T47D (cell line): ENCODE results near the gene DSCAML1.

Source experiments
- DNase-seq, 2 experiments: peaks; one replicate each; pipeline versions ENCODE4 v3.0.0 to v3.0.0-alpha.2; 2011 to 2012; ENCODE audit warnings: low read depth in 1 of 2, low spot score in 1 of 2
- JUND ChIP-seq: IDR thresholded peaks from 2 replicates; pipeline ENCODE4 v1.6.1; 2012; ENCODE audit warnings: low read depth
- in situ Hi-C: cut with HindIII; loops from 2 replicates; pipeline ENCODE4 v1.10.0; 2016; ENCODE audit warnings: low sequenced_read_pairs, low pct_unique_long_range_greater_than_20kb

The DSCAML1 gene

DNA sequence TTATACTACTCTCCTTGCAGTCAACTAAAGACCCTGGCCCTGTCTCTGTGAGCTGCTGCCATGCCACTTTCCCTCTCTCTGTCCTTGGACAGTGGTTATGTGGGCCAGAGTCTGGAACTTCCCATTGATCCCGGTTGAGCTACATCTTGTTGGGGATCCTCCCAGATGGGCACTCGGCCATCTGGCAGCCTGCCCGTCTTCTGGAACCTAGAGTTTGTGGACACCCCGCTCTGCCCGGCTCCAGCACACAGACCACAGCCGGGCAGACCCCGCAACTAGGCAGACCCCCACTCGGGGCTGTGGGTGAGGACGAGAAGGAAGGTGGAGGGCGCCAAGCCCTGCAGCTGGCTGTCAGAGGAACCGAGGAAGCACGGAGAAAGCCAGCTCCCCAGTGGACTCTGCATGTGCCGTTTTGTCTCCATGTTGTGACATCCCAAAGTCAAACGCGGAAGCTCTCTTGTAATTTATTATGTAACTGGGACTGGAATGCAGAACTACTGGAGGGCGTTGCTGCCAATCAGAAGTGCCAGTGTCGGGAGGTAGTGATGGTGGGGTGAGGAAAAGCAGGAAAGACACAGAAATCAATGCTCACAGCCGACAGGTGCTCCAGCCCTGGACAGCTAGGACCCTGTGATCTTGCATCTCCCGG, 261.7 kb downstream of the DSCAML1 start:
- no peak for TF ChIP-seq JUND
- in situ Hi-C loops: no loop called here
- DNase-seq: peak; percentile 84 to 89

DNA sequence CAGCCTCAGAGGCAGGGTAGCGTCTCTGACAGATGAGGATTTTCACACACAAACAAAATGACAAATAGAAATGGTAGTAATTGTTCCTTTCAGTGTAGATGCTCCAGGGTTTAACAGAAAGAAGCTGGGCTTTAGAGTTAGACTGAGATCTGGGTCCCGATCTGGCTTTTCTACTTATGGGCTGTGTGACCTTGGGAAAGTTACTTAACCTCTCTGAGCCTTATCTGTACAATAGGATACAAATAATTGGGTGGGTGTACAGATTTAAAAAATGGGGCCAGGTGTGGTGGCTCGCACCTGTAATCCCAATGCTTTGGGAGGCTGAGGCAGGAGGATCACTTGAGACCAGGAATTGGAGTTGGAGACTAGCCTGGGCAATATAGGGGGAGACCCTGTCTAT, 264.4 kb downstream of the DSCAML1 start:
- TF ChIP-seq JUND: no peak
- in situ Hi-C loops: no loop called here
- DNase-seq: no peak

DNA sequence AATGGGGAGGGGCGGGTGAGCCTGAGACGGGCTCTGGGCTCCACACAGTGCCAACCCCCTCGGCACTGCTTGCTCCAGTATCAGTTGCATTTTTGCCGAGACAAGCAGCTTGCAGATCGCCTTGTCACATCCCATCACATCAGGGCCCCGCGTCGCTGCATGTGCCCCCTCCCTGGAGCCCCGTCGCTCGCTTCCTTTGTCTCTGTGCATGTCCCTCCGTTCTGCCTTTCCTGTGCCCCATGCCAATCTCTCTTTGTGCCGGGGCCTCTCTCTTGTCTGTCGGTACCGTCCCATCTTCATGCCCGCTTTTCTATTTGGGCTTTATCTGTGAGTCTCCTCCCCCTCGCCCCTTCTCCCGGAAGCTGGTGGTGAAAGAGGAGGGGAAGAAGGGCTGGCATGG, 267.2 kb downstream of the DSCAML1 start:
- in situ Hi-C loops: no loop called here
- no peak for TF ChIP-seq JUND
- no peak for DNase-seq

DNA sequence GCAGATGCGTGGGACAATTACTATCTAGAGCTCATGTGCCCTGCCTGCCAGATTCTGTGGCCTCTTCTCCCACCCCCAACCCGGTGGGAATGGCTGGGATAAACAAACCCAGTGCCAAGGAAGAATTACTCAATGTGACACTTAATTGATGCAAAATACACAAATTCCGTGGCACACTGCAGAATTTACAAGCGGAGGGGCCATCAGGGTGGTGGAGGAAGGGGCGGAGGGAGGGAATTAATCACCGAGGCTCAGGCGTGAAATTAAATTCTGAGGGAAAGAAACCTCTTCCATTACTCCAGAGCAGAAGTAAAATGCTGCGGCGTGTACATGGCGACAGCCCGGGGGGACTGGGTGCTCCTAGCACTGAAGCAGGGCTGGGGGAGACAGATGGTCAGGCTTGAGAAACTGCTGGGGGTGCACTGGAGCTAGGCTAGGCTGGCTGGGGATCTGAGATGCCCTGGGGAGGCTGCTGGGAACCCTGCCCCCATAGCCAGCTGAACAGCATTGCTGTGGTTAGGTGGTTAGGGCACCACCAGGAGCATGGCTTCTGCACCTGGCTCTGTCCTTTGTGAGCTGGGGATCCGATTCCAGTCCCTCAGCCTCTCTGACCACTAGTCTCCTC, 268.8 kb downstream of the DSCAML1 start:
- peak; percentile 55 to 91 for DNase-seq
- TF ChIP-seq JUND: no peak
- in situ Hi-C loops: no loop called here

DNA sequence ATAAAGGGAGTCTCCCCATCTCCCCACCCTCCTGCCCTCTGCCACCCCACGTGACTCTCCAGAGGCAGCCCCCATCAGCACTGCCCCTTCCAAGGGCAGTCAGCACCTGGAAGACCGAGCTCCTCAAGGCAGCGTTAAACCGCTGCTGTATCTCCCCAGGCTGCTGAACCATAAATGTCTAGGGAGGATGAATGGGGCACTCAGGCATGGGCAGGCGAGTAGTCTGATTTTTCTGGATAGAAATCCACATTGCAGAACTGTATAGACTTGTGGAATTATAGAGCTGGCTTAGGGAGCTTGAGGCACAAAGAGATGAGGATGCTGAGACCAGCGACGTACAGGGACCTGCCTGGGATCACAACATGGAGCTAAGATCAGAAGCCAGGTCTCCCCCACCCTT, 269.7 kb downstream of the DSCAML1 start:
- in situ Hi-C loops: no loop called here
- no peak for TF ChIP-seq JUND
- no peak for DNase-seq

DNA sequence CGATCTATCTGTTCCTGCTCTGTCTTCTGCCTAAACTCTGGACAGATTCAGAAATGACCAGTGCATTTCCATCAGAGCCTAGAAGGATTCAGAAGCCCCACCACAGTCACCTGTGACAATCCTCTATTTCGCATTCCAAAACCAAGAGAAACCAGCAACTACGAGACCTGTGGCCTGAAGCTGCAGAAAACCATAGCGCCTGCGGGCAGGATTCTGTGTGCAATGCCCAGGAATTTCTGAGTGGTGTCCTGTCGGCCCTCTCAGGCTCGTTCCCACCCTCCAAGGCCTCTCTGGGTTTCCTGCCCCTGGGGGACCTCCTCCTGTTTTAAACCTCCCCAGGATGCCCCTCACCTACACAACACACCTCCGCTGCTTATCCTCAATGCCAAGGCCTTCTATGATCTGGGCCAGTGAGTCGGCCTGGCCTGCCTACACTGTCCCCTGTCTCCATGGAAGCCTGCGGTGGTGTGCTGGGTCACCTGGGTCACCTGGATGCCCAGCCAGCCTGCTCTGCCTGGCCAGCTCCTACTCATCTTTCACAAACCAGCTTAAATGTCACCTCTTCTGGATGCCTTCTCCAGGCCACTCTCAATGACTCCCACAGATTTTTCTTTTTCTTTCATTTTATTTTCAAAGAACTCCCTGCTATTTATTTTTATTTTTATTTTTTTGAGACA, 271.0 kb downstream of the DSCAML1 start:
- no peak for TF ChIP-seq JUND
- no peak for DNase-seq
- in situ Hi-C loops: no loop called here

DNA sequence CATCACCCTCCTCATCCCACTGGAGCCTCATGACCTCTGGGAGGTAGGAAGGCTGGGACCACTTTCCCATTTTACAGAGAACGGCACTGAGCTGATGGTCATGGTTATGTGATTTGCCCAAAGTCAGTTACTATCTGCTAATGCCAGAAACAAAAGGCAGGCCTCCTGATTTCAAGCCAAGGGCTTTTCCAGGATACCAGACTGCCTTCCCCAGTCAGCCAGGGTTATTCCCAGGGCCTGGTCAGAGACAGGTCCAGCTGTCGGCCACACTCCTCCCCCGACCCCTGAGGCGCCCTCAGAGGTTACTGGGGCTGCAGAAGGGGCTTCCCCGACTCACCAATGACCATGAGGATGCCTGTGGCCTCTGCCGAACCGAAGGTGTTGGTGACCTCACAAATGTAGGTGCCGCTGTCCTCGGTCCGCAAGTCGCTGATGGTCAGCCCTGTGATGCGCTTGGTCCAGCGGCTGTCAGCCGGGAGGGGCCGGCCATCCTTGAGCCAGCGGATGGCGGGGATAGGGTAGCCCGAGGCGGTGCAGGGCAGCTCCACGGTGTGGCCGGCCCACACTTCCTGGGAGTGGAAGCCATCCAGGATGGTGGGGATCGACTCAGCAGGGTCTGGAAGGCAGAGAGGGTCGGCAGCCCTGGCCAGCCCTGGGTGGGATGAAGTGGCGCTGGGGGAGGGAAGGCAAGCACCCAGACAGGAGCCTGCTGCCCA, 272.4 kb downstream of the DSCAML1 start:
- in situ Hi-C loops: no loop called here
- no peak for TF ChIP-seq JUND
- DNase-seq: no peak

DNA sequence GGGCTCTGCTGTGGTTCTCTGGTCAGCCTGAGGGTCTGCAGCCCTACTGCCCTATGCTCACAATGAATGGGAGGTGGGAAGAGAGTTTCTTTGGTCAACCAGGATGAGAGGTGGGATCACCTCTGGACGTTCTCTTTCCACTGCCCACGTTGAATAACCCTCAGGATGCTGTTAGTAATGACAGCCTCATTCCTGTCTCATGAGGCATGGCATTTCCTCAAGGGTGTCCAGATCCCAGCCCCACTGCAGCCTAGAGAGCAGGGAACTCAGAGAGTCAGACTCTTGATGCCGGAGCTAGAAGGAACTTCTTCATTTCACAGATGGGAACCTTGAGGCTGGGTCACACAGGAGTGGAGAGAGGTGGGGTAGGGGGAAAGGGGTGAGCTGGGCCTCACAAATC, 273.3 kb downstream of the DSCAML1 start:
- in situ Hi-C loops: no loop called here
- no peak for TF ChIP-seq JUND
- DNase-seq: no peak

DNA sequence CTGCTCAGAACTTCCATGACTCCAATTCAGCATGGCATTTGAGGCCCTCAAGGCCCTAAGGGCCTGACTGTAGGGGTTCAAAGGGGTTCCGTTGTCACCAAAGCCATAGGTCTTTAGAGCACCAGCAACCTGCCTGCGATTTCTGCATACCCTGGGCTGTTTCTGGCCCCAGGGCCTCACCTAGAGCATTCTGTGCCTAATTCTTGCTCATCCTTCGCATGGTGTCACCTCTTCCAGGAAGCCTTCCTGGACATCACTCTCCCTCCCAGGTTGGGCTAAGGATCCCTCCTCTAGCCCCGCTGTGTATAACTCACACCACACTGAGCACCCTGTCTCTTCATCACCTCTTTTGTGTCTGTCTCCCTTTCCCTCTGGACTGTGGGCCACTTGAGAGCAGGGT, 275.0 kb downstream of the DSCAML1 start:
- in situ Hi-C loops: no loop called here
- no peak for DNase-seq
- TF ChIP-seq JUND: no peak

DNA sequence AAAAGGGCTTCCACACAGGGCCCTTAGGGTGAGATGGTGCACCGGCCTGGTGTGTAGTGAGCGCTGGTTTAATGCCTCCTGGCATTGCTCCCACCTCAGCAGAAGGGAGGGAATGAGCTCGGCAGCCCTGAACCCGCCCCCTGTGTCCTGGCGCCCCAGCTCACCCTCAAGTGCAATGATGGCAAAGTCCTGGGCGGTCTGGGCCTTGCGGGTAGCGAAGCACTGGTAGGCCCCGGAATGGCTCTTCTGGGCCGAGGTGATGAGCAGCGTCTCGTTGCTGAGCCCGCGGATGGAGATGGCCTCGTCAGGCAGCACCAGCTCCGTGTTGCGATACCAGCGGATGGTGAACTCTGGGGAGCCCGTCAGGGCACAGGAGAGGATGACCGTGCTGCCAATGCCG, 276.1 kb downstream of the DSCAML1 start:
- in situ Hi-C loops: no loop called here
- TF ChIP-seq JUND: no peak
- DNase-seq: no peak

DNA sequence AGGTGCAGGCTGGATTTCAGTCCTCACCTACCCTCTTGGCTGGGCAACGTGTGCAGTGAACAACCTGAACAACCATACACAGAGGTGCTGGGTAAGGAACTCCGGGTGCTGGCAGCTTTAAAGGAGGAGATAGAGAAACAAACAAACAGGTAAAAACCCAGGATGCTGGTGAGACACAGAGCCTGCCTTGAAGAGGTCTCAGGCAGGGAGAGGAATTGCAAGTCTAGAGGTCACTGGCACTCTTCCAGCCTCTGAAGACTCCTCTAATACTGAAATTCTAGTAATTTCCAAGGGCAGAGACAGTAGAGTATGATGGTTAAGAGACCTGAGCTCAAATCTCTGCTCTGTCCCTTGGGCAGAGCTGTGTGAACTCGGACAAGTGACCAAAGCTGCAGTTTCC, 276.8 kb downstream of the DSCAML1 start:
- DNase-seq: peak in 1 of 2 experiments; percentile 54
- in situ Hi-C loops: no loop called here
- TF ChIP-seq JUND: no peak

DNA sequence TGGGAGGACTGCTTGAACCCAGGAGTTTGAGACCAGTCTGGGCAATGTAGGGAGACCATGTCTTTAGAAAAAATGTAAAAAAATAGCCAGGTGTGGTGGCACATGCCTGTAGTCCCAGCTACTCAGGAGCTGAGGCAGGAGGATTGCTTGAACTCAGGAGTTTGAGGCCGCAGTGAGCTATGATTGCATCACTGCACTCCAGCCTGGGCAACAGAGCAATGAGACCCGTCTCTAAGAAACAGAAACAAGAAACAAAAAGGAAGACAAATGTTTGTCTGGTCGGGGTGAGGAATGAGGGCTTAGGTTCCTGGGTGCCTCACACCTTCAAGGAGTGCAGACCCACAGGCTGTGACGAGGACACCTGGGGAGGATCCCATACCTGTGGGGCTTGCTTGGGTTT, 277.4 kb downstream of the DSCAML1 start:
- peak in 1 of 2 experiments; percentile 35 for DNase-seq
- TF ChIP-seq JUND: no peak
- in situ Hi-C loops: no loop called here

DNA sequence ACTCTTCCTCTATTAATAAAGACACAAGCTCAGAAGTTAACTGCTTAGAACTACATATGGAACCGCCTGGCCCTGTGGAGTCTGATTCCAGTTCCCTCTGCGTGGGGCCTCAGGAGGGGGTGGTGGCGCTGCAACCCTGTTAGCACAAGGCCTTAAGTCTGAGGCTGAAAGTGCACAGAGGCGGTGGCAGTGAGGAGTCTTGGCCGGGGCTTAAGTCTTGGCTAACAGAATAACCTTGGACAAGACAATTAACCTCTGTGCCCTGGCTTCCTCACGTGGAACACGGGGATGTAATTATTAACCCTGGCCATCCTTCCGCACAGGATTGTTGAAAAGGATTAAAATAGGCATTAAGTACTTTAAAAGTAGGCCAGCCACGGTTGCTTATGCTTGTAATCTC, 277.8 kb downstream of the DSCAML1 start:
- in situ Hi-C loops: no loop called here
- TF ChIP-seq JUND: no peak
- no peak for DNase-seq
